ENCODE measurements around the gene RARB.

GRCh38 chr3:25571285-25571684 is 143.2 kb downstream of the RARB start:
- TF ChIP-seq ZBTB11 (tag by site-specific recombination; conservative IDR thresholded peaks at IDR 0.05; ENCODE audit: low read depth) (no peak), CTCF (tag by site-specific recombination; IDR thresholded peaks at IDR 0.05) (no peak), ATF2 (tag by site-specific recombination; IDR thresholded peaks at IDR 0.05; ENCODE audit: low read depth) (no peak), ZNF843 (tag by site-specific recombination; IDR thresholded peaks at IDR 0.05) (no peak), KLF1 (tag by site-specific recombination; IDR thresholded peaks at IDR 0.05) (no peak), ZNF670 (tag by site-specific recombination; IDR thresholded peaks at IDR 0.05; ENCODE audit: low read depth) (no peak), GFI1B (tag by site-specific recombination; IDR thresholded peaks at IDR 0.05) (no peak), OSR2 (tag by site-specific recombination; IDR thresholded peaks at IDR 0.05) (no peak), REST (tag by site-specific recombination; IDR thresholded peaks at IDR 0.05) (no peak), ZNF558 (tag by site-specific recombination; IDR thresholded peaks at IDR 0.05) (no peak), PBX3 (CRISPR knock-in tag; IDR thresholded peaks at IDR 0.05) (no peak), ZNF704 (tag by site-specific recombination; IDR thresholded peaks at IDR 0.05) (no peak), ZNF362 (tag by site-specific recombination; IDR thresholded peaks at IDR 0.05) (no peak), ZNF146 (tag by site-specific recombination; IDR thresholded peaks at IDR 0.05) (no peak)
